HG03159 (cell line): ENCODE results near the gene SIT1.

Experiments
- ATAC-seq: cut with Tn5 transposase; IDR thresholded peaks from one replicate; pipeline ENCODE4 v1.9.1; 2021; ENCODE audit warnings: mild to moderate bottlenecking, moderate library complexity; ENCODE audit not compliant: unreplicated experiment

Gene SIT1

GRCh38 chr9:35650341-35651158 lies at the start of gene SIT1:
TSS of gene SIT1 (minus strand) at chr9:35650931. CDS start at chr9:35650853, 78 bp downstream.
- no peak for ATAC-seq

- ATAC-seq, result no peak
These were observed 49.3 kb upstream of the SIT1 start for GRCh38 chr9:35700031-35700430.

GRCh38 chr9:35698231-35698630 lies 47.5 kb upstream of the SIT1 start:
- no peak for ATAC-seq

- no peak for ATAC-seq
These were observed 46.8 kb upstream of the SIT1 start for GRCh38 chr9:35697486-35697885.

- ATAC-seq, result no peak
These were observed 45.9 kb upstream of the SIT1 start for GRCh38 chr9:35696520-35697215.

GRCh38 chr9:35695943-35696401 lies 45.2 kb upstream of the SIT1 start:
- ATAC-seq, result no peak

GRCh38 chr9:35691757-35692301 lies 41.1 kb upstream of the SIT1 start:
- ATAC-seq, result no peak

- ATAC-seq, result no peak
These were observed 40.6 kb upstream of the SIT1 start for GRCh38 chr9:35691334-35691650.

- ATAC-seq, result no peak
These were observed 40.0 kb upstream of the SIT1 start for GRCh38 chr9:35690614-35691333.

- no peak for ATAC-seq
These were observed 39.5 kb upstream of the SIT1 start for GRCh38 chr9:35690294-35690613.

- ATAC-seq, result no peak
These were observed 39.0 kb upstream of the SIT1 start, which contains the start of gene TPM2 for GRCh38 chr9:35689542-35690293. TSS of gene TPM2 (minus strand) at chr9:35689925. CDS start at chr9:35689817, 108 bp downstream.

GRCh38 chr9:35688558-35689541 lies 38.1 kb upstream of the SIT1 start:
- no peak for ATAC-seq

GRCh38 chr9:35687972-35688557 lies 37.3 kb upstream of the SIT1 start:
- ATAC-seq, result no peak

GRCh38 chr9:35687306-35687705 lies 36.6 kb upstream of the SIT1 start:
- no peak for ATAC-seq

GRCh38 chr9:35686222-35687203 lies 35.8 kb upstream of the SIT1 start:
- ATAC-seq, result no peak

- no peak for ATAC-seq
These were observed 34.8 kb upstream of the SIT1 start for GRCh38 chr9:35685506-35685905.

- no peak for ATAC-seq
These were observed 34.2 kb upstream of the SIT1 start for GRCh38 chr9:35684921-35685320.

- no peak for ATAC-seq
These were observed 32.6 kb upstream of the SIT1 start for GRCh38 chr9:35683323-35683722.
